ENCODE results near the gene C14orf93.

- peak; percentile 98 for TF ChIP-seq CTCF (conservative IDR thresholded peaks at IDR 0.05; ENCODE audit: low read depth, low read length)
- TF ChIP-seq EZH2 (IDR thresholded peaks at IDR 0.05; ENCODE audit: borderline replicate concordance, low read depth, low read length, poor library complexity, severe bottlenecking), result no peak
These were observed 48.1 kb upstream of the C14orf93 start for GRCh38 chr14:23057757-23058653.
